Panc1 (cell line): Measurements from ENCODE around the gene MGAT5B. TPM values are rescaled to one million over a fixed set of nuclear protein-coding genes. Genes with fewer than 3 reads are reported as not detected.
"Not testable (repeated sequence)": the region's sequence is repeated elsewhere in the genome, so short reads cannot be mapped to it uniquely, and the experiment has no call there.

ENCODE experiments used
- ATAC-seq: fragments of 200-7000 bp; cut with Tn5 transposase; 2 replicates; pipeline ENCODE4 v1.9.1; 2020; ENCODE audit warnings: mild to moderate bottlenecking, moderate library complexity
- BruUV-seq: library from RNA; stranded (reverse); fragments of 400-500 nt; replicated peaks from 2 replicates; lab custom pipeline; 2021; lab: Mats Ljungman, UMichigan
- CTCF ChIA-PET: fragments of 300-600 bp; sonication (Branson Sonifier 250); formaldehyde crosslinking; loops from one replicate; lab custom pipeline; 2022; ENCODE audit warnings: antibody characterized with exemption; lab: Charles Lee
- POLR2A ChIA-PET: fragments of 300-600 bp; sonication (Branson Sonifier 250); formaldehyde crosslinking; loops from one replicate; lab custom pipeline; 2022; ENCODE audit warnings: antibody characterized with exemption; lab: Charles Lee
- DNase-seq: peaks from one replicate; pipeline ENCODE4 v3.0.0-alpha.2; 2010; ENCODE audit warnings: low read depth, low spot score
- H3K27ac ChIP-seq: 2 replicates; pipeline ENCODE4 v1.5.1; 2011; ENCODE audit warnings: mild to moderate bottlenecking, low read length, inconsistent platforms
- H3K27me3 ChIP-seq: fragments of 200-500 bp; sonication (Bioruptor generic); 2 replicates; pipeline ENCODE4 v1.6.0; 2014; ENCODE audit warnings: low read length, inconsistent platforms; ENCODE audit not compliant: control insufficient read depth, insufficient read depth
- H3K36me3 ChIP-seq: fragments of 200-500 bp; sonication (Bioruptor generic); 2 replicates; pipeline ENCODE4 v1.5.1; 2014; ENCODE audit warnings: inconsistent platforms, mild to moderate bottlenecking, low read length, moderate library complexity; ENCODE audit not compliant: control insufficient read depth, insufficient read depth
- H3K4me1 ChIP-seq: 2 replicates; pipeline ENCODE4 v1.5.1; 2011; ENCODE audit warnings: inconsistent platforms, mild to moderate bottlenecking, low read length, moderate library complexity; ENCODE audit not compliant: control insufficient read depth, insufficient read depth
- H3K4me3 ChIP-seq, 2 experiments: 2 replicates each; pipeline ENCODE4 v1.5.1; 2011 to 2012; ENCODE audit warnings: low read depth in 2 of 2, low read length in 2 of 2, mild to moderate bottlenecking in 2 of 2, inconsistent platforms in 1 of 2, moderate library complexity in 1 of 2
- H3K9me3 ChIP-seq: fragments of 200-500 bp; sonication (Bioruptor generic); 2 replicates; pipeline ENCODE4 v1.5.1; 2014; ENCODE audit warnings: low read depth, mild to moderate bottlenecking, inconsistent platforms, low read length, moderate library complexity; ENCODE audit not compliant: control insufficient read depth, insufficient read depth
- CTCF ChIP-seq: fragments of 450-650 bp; IDR thresholded peaks from 2 replicates; pipeline ENCODE4 v1.5.1; 2017; ENCODE audit warnings: mild to moderate bottlenecking
- POLR2AphosphoS5 ChIP-seq: IDR thresholded peaks from 2 replicates; pipeline ENCODE4 v1.6.1; 2012; ENCODE audit warnings: mild to moderate bottlenecking, low read depth, low read length, moderate library complexity
- SIN3A ChIP-seq: IDR thresholded peaks from 2 replicates; pipeline ENCODE4 v1.6.1; 2012; ENCODE audit warnings: low read depth, mild to moderate bottlenecking, low read length, moderate library complexity, borderline replicate concordance; ENCODE audit not compliant: insufficient read depth
- TCF7L2 ChIP-seq: IDR thresholded peaks from 2 replicates; pipeline ENCODE4 v1.6.1; 2011; ENCODE audit warnings: mild to moderate bottlenecking, low read depth, low read length, inconsistent platforms
- in situ Hi-C: cut with HindIII; loops from 2 replicates; pipeline ENCODE4 v1.10.0; 2016; ENCODE audit warnings: low sequenced_read_pairs, low pct_unique_long_range_greater_than_20kb
- intact Hi-C: fragments of 100-400 bp; cut with micrococcal nuclease; formaldehyde crosslinking; loops from one replicate; pipeline ENCODE4 v1.10.0; 2022; ENCODE audit not compliant: unreplicated experiment
- total RNA-seq: library from RNA; stranded (reverse); gene quantifications from one replicate; pipeline ENCODE4 v1.2.1, GENCODE V29; 2021; ENCODE audit not compliant: unreplicated experiment
- TF ChIP-seq, protein P1 (sequence below), 2 experiments: IDR thresholded peaks; 2 replicates each; pipeline ENCODE4 v1.6.1; 2011 to 2012; ENCODE audit warnings: low read depth in 2 of 2, control low read depth in 1 of 2, low read length in 1 of 2, mild to moderate bottlenecking in 1 of 2, moderate library complexity in 1 of 2; ENCODE audit not compliant: insufficient read depth in 1 of 2

Gene MGAT5B
- total RNA-seq, 1 experiment from 2014 or later: 34.9 TPM

- no TSS peak for BruUV-seq
- intact Hi-C loops: no loop called here
- CTCF ChIA-PET: interaction anchor here (0.7 kb wide), 1 partner anchor 109 kb away, joined by 3 read pairs; no protein-coding TSS in a partner anchor
Observed at GRCh38 chr17:76848670-76849069, 19.5 kb upstream of the MGAT5B start.

DNA sequence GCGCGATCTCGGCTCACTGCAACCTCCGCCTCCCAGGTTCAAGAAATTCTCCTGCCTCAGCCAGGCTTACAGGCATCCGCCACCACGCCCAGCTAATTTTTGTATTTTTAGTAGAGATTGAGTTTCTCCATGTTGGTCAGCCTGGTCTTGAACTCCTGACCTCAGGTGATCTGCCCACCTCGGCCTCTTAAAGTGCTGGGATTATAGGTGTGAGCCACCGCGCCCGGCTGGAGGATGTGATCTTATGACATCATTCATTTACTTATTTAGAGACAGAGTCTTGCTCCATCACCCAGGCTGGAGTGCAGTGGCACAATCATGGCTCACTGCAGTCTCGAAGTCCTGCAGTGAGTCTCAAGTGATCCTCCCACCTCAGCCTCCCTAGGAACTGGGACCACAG is 19.0 kb upstream of the MGAT5B start:
- H3K4me1 ChIP-seq, ATAC-seq, H3K4me3 ChIP-seq, H3K27me3 ChIP-seq, H3K36me3 ChIP-seq, intact Hi-C loops, in situ Hi-C loops, H3K27ac ChIP-seq, DNase-seq, H3K9me3 ChIP-seq, BruUV-seq: not testable (repeated sequence)
- POLR2A ChIA-PET: interaction anchor here (0.7 kb wide), 1 partner anchor 18 kb away, joined by 3 read pairs; no protein-coding TSS in a partner anchor
- CTCF ChIA-PET: interaction anchor here (0.6 kb wide), 1 partner anchor 212 kb away, joined by 3 read pairs; no protein-coding TSS in a partner anchor

More at GRCh38 chr17:76848670-76849069, 19.5 kb upstream of the MGAT5B start:
- Histone ChIP-seq H3K9me3 (no peaks in the 10 kb centered on the region), H3K4me1 (no peaks in the 10 kb centered on the region), H3K4me3 (no peak overlapping the region), H3K27me3 (no peaks in the 10 kb centered on the region), H3K36me3 (no peaks in the 10 kb centered on the region), H3K27ac (no peak overlapping the region)
- in situ Hi-C loops: no loop called here
- POLR2A ChIA-PET: interaction anchor here (0.7 kb wide), 1 partner anchor 18 kb away, joined by 3 read pairs; no protein-coding TSS in a partner anchor
- TF ChIP-seq SIN3A: no peak
- no peak for TF ChIP-seq TCF7L2
- TF ChIP-seq POLR2AphosphoS5: no peak
- TF ChIP-seq, protein P1, sequence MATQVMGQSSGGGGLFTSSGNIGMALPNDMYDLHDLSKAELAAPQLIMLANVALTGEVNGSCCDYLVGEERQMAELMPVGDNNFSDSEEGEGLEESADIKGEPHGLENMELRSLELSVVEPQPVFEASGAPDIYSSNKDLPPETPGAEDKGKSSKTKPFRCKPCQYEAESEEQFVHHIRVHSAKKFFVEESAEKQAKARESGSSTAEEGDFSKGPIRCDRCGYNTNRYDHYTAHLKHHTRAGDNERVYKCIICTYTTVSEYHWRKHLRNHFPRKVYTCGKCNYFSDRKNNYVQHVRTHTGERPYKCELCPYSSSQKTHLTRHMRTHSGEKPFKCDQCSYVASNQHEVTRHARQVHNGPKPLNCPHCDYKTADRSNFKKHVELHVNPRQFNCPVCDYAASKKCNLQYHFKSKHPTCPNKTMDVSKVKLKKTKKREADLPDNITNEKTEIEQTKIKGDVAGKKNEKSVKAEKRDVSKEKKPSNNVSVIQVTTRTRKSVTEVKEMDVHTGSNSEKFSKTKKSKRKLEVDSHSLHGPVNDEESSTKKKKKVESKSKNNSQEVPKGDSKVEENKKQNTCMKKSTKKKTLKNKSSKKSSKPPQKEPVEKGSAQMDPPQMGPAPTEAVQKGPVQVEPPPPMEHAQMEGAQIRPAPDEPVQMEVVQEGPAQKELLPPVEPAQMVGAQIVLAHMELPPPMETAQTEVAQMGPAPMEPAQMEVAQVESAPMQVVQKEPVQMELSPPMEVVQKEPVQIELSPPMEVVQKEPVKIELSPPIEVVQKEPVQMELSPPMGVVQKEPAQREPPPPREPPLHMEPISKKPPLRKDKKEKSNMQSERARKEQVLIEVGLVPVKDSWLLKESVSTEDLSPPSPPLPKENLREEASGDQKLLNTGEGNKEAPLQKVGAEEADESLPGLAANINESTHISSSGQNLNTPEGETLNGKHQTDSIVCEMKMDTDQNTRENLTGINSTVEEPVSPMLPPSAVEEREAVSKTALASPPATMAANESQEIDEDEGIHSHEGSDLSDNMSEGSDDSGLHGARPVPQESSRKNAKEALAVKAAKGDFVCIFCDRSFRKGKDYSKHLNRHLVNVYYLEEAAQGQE (IDR thresholded peaks at IDR 0.05; ENCODE audit: insufficient read depth in 1 of 2, low read depth in 2 of 2, low read length in 1 of 2): no peak
- no peak for TF ChIP-seq CTCF
- DNase-seq (no peak), ATAC-seq (no peak)

GRCh38 chr17:76852843-76853242 is 15.4 kb upstream of the MGAT5B start:
- H3K27ac ChIP-seq: no peak overlapping the region
- no peaks in the 10 kb centered on the region for H3K4me1 ChIP-seq
- H3K4me3 ChIP-seq: no peak overlapping the region
- intact Hi-C loops: no loop called here
- DNase-seq (no peak), ATAC-seq (no peak)
- TF ChIP-seq, protein P1 (IDR thresholded peaks at IDR 0.05; ENCODE audit: insufficient read depth in 1 of 2, low read depth in 2 of 2, low read length in 1 of 2): no peak
- no peak for TF ChIP-seq TCF7L2
- TF ChIP-seq POLR2AphosphoS5: no peak
- no peak for TF ChIP-seq CTCF
- no peak for TF ChIP-seq SIN3A
- in situ Hi-C loops: no loop called here
- ChIA-PET CTCF (no interaction called here), POLR2A (no interaction called here)
- no peaks in the 10 kb centered on the region for H3K27me3 ChIP-seq
- BruUV-seq: no TSS peak
- H3K36me3 ChIP-seq: no peaks in the 10 kb centered on the region
- no peaks in the 10 kb centered on the region for H3K9me3 ChIP-seq
